Measurements from ENCODE around the gene EIF4E2. TPM values are rescaled to one million over a fixed set of nuclear protein-coding genes. Genes with fewer than 3 reads are reported as not detected.

EIF4E2 gene, protein sequence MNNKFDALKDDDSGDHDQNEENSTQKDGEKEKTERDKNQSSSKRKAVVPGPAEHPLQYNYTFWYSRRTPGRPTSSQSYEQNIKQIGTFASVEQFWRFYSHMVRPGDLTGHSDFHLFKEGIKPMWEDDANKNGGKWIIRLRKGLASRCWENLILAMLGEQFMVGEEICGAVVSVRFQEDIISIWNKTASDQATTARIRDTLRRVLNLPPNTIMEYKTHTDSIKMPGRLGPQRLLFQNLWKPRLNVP
- 17.9 TPM for total RNA-seq

DNA sequence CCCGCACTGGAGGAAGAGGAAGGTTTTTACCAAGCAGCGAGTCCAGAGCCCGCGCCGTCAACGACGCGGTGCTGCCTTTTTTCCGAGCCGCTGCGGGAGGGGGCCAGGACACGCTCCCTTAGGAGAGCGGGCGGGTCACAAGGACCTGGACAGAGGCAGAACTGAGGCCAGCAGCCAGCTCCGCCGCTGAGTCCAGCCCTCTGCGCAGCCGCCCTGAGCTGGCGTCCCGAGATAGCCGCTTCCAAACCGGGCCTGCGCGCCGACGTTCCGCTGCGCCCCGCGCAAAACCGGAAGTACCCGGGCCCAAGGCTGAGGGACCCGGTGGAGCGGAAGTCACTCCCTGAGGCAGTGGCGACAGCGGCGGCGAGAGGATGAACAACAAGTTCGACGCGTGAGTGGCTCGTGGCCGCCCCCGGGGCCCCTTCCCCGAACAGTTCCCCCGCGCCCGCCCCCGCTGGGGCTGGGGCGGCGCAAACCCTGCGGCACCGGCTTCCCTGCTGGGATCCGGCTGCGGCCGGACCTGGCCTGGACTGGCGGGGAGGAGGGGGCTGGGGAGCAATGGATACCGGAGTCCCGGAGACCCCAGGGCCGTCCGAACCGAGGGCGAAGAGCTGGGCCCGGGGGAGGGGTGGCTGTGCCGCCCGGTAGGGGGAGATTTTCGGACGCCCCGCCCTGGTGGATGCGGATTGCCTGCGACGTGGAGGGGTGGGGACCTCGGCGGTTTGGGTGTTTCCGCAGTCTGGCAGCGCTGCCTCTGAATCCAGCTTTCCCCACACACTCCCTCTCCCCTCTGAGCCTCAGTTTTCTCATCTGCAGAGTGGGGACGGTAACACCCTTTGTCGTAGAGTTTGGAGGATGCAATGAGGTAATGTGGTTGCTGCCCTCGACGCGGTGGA lies at the start of gene EIF4E2, which contains the start of gene TIGD1:
Gene EIF4E2, plus strand, starts transcription at position 336 of the 896 bp plus-strand sequence. Its CDS starts 36 bp downstream, at position 372.
Gene TIGD1, minus strand, starts transcription at position 204 of the 896 bp plus-strand sequence. CDS start 675 bp downstream, outside the sequence.
- H3K27ac ChIP-seq, result peak within 1 kb of the TSS; percentile 98
- H3K36me3 ChIP-seq, result no peaks in the 10 kb centered on the region
- peaks cover 46% of the 10 kb centered on the region for H3K4me1 ChIP-seq
- intact Hi-C loops (cut with DNase I), result no loop called here
- DNase-seq (ENCODE audit: extremely low spot score in 2 of 2), result peak in 1 of 2 donors; percentile 90
- no peaks in the 10 kb centered on the region for H3K9me3 ChIP-seq
- no peaks in the 10 kb centered on the region for H3K27me3 ChIP-seq
- TF ChIP-seq, protein P1, sequence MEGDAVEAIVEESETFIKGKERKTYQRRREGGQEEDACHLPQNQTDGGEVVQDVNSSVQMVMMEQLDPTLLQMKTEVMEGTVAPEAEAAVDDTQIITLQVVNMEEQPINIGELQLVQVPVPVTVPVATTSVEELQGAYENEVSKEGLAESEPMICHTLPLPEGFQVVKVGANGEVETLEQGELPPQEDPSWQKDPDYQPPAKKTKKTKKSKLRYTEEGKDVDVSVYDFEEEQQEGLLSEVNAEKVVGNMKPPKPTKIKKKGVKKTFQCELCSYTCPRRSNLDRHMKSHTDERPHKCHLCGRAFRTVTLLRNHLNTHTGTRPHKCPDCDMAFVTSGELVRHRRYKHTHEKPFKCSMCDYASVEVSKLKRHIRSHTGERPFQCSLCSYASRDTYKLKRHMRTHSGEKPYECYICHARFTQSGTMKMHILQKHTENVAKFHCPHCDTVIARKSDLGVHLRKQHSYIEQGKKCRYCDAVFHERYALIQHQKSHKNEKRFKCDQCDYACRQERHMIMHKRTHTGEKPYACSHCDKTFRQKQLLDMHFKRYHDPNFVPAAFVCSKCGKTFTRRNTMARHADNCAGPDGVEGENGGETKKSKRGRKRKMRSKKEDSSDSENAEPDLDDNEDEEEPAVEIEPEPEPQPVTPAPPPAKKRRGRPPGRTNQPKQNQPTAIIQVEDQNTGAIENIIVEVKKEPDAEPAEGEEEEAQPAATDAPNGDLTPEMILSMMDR (IDR thresholded peaks at IDR 0.05), result peak in 2 of 3 experiments; percentile 34 to 37
- peak in 1 of 2 donors; percentile 54 for TF ChIP-seq POLR2A (IDR thresholded peaks at IDR 0.05)
- peak; percentile 90 to 91 for TF ChIP-seq POLR2AphosphoS5 (IDR thresholded peaks at IDR 0.05; ENCODE audit: insufficient read depth in 1 of 2, low read depth in 1 of 2)
- peak within 1 kb of the TSS; percentile 82 to 96 for H3K4me3 ChIP-seq

DNA sequence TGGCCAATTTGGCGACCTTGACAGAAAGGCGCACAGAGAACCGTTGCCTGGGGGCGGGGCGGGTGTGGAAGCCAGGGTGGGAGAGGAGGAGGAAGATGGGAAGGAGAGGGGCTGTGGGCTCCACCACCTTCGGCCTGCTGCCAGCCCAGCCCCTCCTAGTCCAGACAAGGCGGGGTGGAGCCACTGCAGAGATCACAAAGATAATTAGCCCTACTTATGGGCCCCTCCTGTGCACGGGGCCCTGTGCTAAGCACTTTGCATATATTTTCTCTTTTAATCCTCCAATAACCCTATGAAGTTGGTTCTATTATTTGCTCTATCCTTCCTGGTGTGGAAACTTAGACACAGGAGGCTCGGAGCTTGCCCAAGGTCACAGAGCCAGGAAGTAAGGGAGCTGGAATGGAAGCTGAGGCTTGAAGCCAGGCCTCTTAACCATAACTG lies 49.1 kb upstream of the EIF4E2 start:
- Histone ChIP-seq H3K4me3 (no peak overlapping the region), H3K9me3 (no peaks in the 10 kb centered on the region), H3K4me1 (peaks cover 16% of the 10 kb centered on the region), H3K27ac (no peak overlapping the region), H3K36me3 (no peaks in the 10 kb centered on the region), H3K27me3 (no peaks in the 10 kb centered on the region)
- intact Hi-C loops (cut with DNase I), result no loop called here
- TF ChIP-seq POLR2AphosphoS5 (IDR thresholded peaks at IDR 0.05; ENCODE audit: insufficient read depth in 1 of 2, low read depth in 1 of 2) (no peak), POLR2A (IDR thresholded peaks at IDR 0.05) (no peak)
- TF ChIP-seq, protein P1 (IDR thresholded peaks at IDR 0.05), result no peak
- DNase-seq (ENCODE audit: extremely low spot score in 2 of 2), result no peak

DNA sequence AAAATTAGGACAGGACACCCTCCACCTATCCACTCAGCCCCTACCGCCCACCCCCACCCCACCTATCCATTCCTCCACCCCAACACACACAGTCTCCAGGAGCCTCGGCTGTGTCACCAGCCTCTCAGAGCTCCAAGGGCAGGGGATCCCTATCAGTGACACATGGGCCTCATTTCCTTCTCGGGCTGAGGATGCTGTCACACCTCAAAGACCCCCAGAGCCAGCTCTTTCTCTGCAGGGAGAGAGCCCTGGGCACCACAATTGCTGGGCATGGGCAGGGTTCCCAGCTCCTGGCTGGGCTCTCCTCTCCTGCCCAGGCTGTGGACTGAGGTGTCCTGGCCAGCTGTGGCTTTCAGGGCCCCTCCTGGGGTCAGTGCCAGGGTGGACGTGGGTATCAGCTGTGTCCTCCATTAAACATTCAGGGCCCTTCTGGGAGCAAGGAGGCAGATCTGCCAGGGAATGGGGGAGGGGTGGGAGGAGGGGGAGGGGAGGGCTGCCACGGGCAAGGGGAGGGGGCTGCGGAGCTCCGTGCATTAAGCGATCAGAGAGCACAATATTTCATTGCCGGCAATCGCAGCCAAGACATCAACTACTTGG lies 48.6 kb upstream of the EIF4E2 start:
- Histone ChIP-seq H3K9me3 (no peaks in the 10 kb centered on the region), H3K27ac (no peak overlapping the region), H3K36me3 (no peaks in the 10 kb centered on the region), H3K4me1 (peaks cover 16% of the 10 kb centered on the region), H3K4me3 (no peak overlapping the region), H3K27me3 (no peaks in the 10 kb centered on the region)
- TF ChIP-seq POLR2AphosphoS5 (IDR thresholded peaks at IDR 0.05; ENCODE audit: insufficient read depth in 1 of 2, low read depth in 1 of 2) (no peak), POLR2A (IDR thresholded peaks at IDR 0.05) (no peak)
- TF ChIP-seq, protein P1 (IDR thresholded peaks at IDR 0.05), result no peak
- intact Hi-C loops (cut with DNase I), result no loop called here
- DNase-seq (ENCODE audit: extremely low spot score in 2 of 2), result no peak

DNA sequence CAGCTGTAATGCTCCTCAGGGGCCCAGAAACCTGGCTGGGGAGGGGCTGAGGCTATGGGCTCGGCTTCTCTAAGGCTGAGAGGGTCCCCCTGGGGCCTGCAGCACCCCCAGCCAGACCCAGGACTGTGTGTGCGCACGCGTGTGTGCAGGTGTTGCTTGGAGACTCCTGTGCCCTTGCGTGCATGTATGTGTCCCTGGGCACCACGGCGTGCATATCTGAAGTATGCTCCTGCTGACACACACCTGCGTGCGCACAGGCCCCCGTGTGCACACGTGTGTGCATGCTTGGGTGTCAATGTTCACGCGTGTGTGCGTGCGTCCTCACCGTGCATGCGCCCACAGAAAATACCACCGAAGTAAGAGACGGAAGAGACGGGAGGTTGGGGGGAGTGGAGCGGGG lies 48.0 kb upstream of the EIF4E2 start:
- intact Hi-C loops (cut with DNase I), result no loop called here
- no peaks in the 10 kb centered on the region for H3K27me3 ChIP-seq

More for the DNA sequence above, 48.0 kb upstream of the EIF4E2 start:
- no peaks in the 10 kb centered on the region for H3K36me3 ChIP-seq
- no peak for TF ChIP-seq POLR2A (IDR thresholded peaks at IDR 0.05)
- TF ChIP-seq, protein P1 (IDR thresholded peaks at IDR 0.05), result no peak
- no peak for TF ChIP-seq POLR2AphosphoS5 (IDR thresholded peaks at IDR 0.05; ENCODE audit: insufficient read depth in 1 of 2, low read depth in 1 of 2)
- peak overlapping the region; percentile 36 to 51 for H3K4me3 ChIP-seq
- no peaks in the 10 kb centered on the region for H3K9me3 ChIP-seq
- H3K27ac ChIP-seq, result no peak overlapping the region
- H3K4me1 ChIP-seq, result peaks cover 16% of the 10 kb centered on the region
- DNase-seq (ENCODE audit: extremely low spot score in 2 of 2), result no peak

Measured in vagina (tissue), 2 donors.